DMS 273 treated with DMSO at 0.1 percent for 48 hours (cell line): Measurements from ENCODE around the gene HDAC1.
"Not testable (repeated sequence)": the region's sequence is repeated elsewhere in the genome, so short reads cannot be mapped to it uniquely, and the experiment has no call there.

Experiments
- DNase-seq: peaks from one replicate; lab custom pipeline; 2025; lab: John Stamatoyannopoulos, UW

Gene HDAC1

DNA sequence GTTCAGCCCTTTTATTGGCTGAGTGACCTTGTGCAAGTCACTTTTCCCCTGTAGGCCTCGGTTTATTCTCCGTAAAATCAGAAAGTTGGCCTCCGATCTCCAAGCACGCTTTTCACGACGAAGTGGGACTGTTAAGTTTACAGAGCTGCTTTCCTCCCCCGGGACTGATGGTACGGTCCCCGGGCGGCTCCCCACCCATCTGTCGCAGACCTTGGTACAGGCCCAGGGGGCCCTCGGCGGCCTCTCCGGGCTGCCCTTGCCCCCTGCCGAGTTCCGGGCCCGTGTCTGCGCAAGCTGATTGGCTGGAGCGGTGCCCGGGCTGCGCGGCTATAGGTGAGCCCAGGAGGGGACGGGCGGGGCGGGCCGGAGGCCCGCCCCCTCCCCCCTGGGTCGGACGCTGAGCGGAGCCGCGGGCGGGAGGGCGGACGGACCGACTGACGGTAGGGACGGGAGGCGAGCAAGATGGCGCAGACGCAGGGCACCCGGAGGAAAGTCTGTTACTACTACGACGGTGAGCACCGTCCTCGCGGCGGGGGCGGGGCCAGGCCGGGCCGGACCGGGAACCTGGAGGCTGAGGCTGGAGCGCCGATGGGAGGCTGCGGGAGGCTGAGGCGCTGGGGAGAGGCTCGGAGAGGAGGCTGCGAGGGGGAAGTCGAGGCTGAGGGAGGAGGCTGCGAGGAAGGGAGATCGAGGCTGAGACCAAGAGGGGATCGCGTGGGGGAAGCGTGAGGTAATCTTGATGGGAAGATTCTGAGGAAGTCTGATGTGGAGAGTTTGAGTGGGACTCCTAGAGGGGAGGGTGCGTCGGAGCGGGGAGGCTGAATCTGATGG, at the start of gene HDAC1:
HDAC1 (plus strand) TSS at position 376 of the 831 bp plus-strand sequence; CDS start at position 463, 87 bp downstream.
- DNase-seq: peak; percentile 87

DNA sequence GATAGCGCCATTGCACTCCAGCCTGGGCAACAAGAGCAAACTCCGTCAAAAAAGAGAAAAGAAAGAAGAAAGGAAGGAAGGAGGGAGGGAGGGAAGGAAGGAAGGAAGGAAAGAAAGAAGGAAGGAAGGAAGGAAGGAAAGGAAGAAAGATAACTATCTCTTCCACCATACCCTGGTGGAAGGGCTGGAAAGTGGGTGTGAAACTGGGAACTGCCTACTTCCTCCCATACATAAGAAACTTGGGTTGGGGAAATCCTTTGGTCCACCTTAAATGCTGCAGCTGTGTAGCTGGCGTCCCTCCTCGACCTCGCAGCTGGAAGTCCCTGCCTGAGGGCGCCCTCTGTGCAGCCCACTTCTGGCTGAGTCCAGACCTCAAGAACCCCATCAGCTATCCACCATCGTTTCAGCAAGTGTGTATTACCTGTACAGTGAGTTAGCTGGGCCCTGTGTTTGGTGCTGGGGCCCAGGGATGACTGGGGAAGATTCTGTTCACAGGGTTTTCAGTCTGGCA, 49.5 kb upstream of the HDAC1 start:
- no peak for DNase-seq

DNA sequence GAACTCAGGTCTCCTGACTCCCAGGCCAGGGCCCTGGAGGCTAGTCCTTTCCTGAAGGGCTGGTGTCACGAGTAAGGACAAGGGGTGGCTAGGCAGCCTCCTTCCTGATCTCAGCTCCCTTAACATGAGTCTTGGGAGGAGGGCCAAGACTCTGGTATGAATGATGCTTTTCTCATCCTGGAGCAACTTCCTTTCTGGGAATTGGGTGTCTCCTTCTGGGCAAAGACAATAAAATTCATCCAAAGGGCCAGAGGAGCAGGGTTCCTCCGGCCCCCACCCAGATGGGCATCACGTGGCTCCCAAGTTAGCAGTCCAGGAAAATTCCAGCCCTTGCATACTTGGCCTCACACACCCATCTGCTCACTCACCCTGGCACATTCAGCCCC, 45.0 kb upstream of the HDAC1 start, which contains the start of gene FAM167B:
FAM167B (plus strand) TSS at position 335 of the 386 bp plus-strand sequence. CDS start 200 bp downstream, outside the sequence.
- no peak for DNase-seq

DNA sequence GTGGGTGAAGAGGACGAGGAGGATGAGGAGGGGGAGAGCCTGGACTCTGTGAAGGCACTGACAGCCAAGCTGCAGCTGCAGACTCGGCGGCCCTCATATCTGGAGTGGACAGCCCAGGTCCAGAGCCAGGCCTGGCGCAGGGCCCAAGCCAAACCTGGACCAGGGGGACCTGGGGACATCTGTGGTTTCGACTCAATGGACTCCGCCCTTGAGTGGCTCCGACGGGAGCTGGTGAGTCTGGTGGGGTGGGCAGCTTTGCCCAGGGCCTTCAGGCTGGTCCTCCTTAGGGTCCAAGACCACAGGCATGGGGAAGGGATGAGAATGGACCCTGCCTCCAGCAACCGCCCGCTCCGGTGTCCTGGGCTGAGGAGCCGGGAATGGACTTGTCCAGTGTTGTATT, 44.4 kb upstream of the HDAC1 start:
- no peak for DNase-seq

- peak; percentile 73 for DNase-seq
Observed at GRCh38 chr1:32247983-32248889, 43.6 kb upstream of the HDAC1 start.

- no peak for DNase-seq
Observed at GRCh38 chr1:32249831-32250525, 41.9 kb upstream of the HDAC1 start.

- no peak for DNase-seq
Observed at GRCh38 chr1:32250893-32251716, 40.8 kb upstream of the HDAC1 start, which contains the start of gene LCK. Gene LCK, plus strand, starts transcription at chr1:32251265. Its CDS starts 23,065 bp downstream, at chr1:32274330.

DNA sequence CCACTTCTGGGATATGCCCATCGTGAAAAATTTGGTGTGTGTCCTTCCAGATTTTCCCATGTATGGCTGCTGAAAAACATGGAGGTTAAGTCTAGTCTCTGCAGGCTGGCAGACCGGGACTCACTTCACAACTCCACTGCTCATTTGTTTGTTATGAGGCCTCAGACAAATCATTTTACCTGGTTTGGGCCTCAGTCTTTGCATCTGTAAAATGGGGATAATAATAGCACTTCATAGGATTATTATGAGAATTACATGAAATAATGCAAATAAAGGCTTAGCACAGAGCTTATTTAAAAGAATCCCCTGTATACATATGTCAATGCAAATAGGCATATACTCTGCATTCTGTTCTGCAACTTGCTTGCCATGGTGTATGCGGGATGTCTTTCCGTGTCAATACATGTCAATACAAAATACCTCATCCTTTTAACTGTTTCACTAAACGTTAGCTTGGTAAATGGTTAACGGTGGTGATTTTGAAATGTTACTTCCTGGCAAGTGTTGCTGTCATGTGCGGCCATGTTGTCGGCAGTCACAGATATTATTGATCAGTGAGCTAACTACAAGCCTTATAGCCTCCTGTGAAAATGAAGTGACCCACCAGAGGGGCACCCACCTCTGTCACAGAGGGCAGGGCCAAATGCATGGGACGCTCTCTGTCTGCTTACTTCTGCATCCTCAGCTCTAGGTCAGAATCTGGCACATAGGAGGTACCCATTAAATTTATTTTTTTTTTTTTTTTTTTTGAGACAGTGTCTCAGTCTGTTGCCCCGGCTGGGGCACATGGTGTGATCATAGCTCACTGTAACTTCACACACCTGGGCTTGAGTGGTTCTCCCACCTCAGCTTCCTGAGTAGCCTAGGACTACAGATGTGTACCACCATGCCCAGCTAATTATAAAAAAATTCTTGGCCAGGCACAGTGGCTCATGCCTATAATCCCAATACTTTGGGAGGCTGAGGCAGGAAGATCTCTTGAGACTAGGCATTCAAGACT, 36.5 kb upstream of the HDAC1 start:
- DNase-seq: no peak

GRCh38 chr1:32256473-32257226, 35.2 kb upstream of the HDAC1 start:
- no peak for DNase-seq

- DNase-seq: no peak
Observed at GRCh38 chr1:32257227-32257508, 34.7 kb upstream of the HDAC1 start.

DNA sequence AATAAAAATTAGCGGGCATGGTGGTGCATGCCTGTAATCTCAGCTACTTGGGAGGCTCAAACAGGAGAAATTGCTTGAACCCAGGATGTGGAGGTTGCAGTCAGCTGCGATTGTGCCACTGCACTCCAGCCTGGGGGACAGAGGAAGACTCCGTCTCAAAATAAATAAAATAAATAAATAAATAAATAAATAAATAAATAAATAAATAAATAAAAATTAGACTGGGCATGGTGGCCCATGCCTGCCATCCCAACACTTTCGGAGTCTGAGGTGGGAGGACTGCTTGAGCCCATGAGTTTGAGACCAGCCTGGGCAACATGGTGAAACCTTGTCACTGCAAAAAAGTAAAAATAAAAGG, 28.7 kb upstream of the HDAC1 start:
- DNase-seq: not testable (repeated sequence)

GRCh38 chr1:32263744-32264143, 28.1 kb upstream of the HDAC1 start:
- no peak for DNase-seq

GRCh38 chr1:32265846-32266245, 26.0 kb upstream of the HDAC1 start:
- no peak for DNase-seq

DNA sequence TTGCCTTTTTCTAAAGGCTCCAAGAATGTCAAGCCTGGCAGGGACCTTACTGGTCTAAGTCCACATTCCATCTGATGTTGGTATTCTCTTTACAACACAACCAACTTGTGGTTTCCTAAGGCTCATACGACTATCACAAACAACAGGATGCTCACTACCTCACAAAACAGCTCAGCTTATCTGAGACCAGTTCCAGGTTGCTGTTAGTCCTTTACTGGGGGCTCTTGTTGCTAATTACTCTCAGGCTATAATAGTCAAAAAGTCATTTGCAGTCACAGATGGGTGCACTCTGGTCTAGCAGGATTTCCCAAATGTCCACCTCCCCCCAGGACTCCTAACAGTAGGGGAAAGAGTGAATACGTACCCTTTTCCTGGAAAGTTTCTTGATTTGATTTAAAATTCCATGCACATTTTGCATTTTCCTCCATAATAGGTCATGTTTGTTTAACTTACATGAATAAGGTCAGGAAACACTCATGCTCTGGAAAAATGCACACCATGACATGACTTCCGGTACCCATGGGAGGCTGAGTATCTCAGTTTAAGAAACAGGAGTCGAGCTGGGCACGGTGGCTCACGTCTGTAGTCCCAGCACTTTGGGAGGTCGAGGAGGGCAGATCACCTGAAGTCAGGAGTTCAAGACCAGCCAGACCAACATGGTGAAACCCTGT, 24.8 kb upstream of the HDAC1 start:
- DNase-seq: no peak

GRCh38 chr1:32269744-32270143, 22.1 kb upstream of the HDAC1 start:
- no peak for DNase-seq

GRCh38 chr1:32272557-32273390, 19.1 kb upstream of the HDAC1 start:
- no peak for DNase-seq

- no peak for DNase-seq
Observed at GRCh38 chr1:32273391-32274208, 18.3 kb upstream of the HDAC1 start.
